B cell (primary cell): Measurements from ENCODE around the gene LRRC7. TPM values are rescaled to one million over a fixed set of nuclear protein-coding genes. Genes with fewer than 3 reads are reported as not detected.

Experiments used
- ATAC-seq: fragments of 200-7000 bp; cut with Tn5 transposase; one replicate; pipeline ENCODE4 v1.10.0; 2021; ENCODE audit warnings: low read depth, mild to moderate bottlenecking, moderate number of reproducible peaks, moderate library complexity
- CTCF ChIA-PET: fragments of 350-600 bp; sonication (Branson Sonifier 250); formaldehyde crosslinking; loops from one replicate; lab custom pipeline; 2021; ENCODE audit warnings: antibody characterized with exemption, inconsistent platforms; lab: Charles Lee
- POLR2A ChIA-PET: fragments of 350-600 bp; sonication (Branson Sonifier 250); formaldehyde crosslinking; loops from one replicate; lab custom pipeline; 2021; ENCODE audit warnings: antibody characterized with exemption; lab: Charles Lee
- DNase-seq: peaks from one replicate; pipeline ENCODE4 v3.0.0; 2013
- H2AFZ ChIP-seq: 2 replicates; pipeline ENCODE4 v1.6.1; 2012; ENCODE audit warnings: mild to moderate bottlenecking, low read depth, low read length; ENCODE audit not compliant: insufficient read depth, poor library complexity, severe bottlenecking
- H3K27ac ChIP-seq, 2 donors: 1 replicate in 1 of 2; 2 replicates in 1 of 2; pipeline ENCODE4 v1.5.1; 2012 to 2013; ENCODE audit warnings: low read length in 2 of 2, mild to moderate bottlenecking in 2 of 2, moderate library complexity in 1 of 2
- H3K27me3 ChIP-seq, 4 experiments: fragments of 200-600 bp in 1 of 4; sonication (generic) in 1 of 4; replicated peaks in 1 of 4; 1 replicate in 2 of 4; 2 replicates in 2 of 4; pipeline versions ENCODE4 v1.6.1 to v1.7.0; 2013 to 2016; ENCODE audit warnings: low read length in 3 of 4, mild to moderate bottlenecking in 2 of 4, mixed read lengths in 1 of 4, moderate library complexity in 1 of 4; ENCODE audit not compliant: insufficient read depth in 4 of 4, control insufficient read depth in 3 of 4; ENCODE audit errors: control extremely low read depth in 1 of 4
- H3K36me3 ChIP-seq, 2 experiments: replicated peaks in 1 of 2; 1 replicate in 1 of 2; 2 replicates in 1 of 2; pipeline versions ENCODE4 v1.6.1 to v1.7.1; 2013; ENCODE audit warnings: low read length in 1 of 2; ENCODE audit not compliant: insufficient read depth in 2 of 2, control insufficient read depth in 1 of 2; ENCODE audit errors: control extremely low read depth in 1 of 2, extremely low read depth in 1 of 2
- H3K4me1 ChIP-seq, 2 donors: fragments of 200-600 bp in 1 of 2; sonication (generic) in 1 of 2; 1 replicate in 1 of 2; 2 replicates in 1 of 2; pipeline versions ENCODE4 v1.5.1 to v1.6.1; 2013 to 2017; ENCODE audit warnings: low read length in 2 of 2; ENCODE audit not compliant: control insufficient read depth in 2 of 2, insufficient read depth in 2 of 2
- H3K4me2 ChIP-seq: replicated peaks from 2 replicates; pipeline ENCODE3; 2012; ENCODE audit warnings: mild to moderate bottlenecking, low read depth, low read length; ENCODE audit not compliant: poor library complexity, severe bottlenecking
- H3K4me3 ChIP-seq, 5 experiments: fragments of 200-600 bp in 1 of 5; sonication (generic) in 1 of 5; 1 replicate in 3 of 5; 2 replicates in 2 of 5; pipeline versions ENCODE4 v1.5.1 to v1.7.0; 2011 to 2016; ENCODE audit warnings: low read length in 4 of 5, mild to moderate bottlenecking in 4 of 5, low read depth in 2 of 5, control low read depth in 1 of 5, moderate library complexity in 1 of 5; ENCODE audit not compliant: insufficient read depth in 1 of 5; ENCODE audit errors: control extremely low read depth in 1 of 5, extremely low read depth in 1 of 5
- H3K79me2 ChIP-seq: fragments of 200-600 bp; sonication (generic); one replicate; pipeline ENCODE4 v1.6.0; 2016; ENCODE audit warnings: low read length; ENCODE audit not compliant: control insufficient read depth, insufficient read depth
- H3K9ac ChIP-seq: fragments of 200-600 bp; sonication (generic); 2 replicates; pipeline ENCODE4 v1.6.1; 2017; ENCODE audit warnings: mild to moderate bottlenecking, low read length, moderate library complexity
- H3K9me3 ChIP-seq, 3 donors: one replicate each; pipeline versions ENCODE4 v1.6.1 to v1.7.1; 2013; ENCODE audit warnings: low read length in 2 of 3; ENCODE audit not compliant: control insufficient read depth in 2 of 3, insufficient read depth in 1 of 3; ENCODE audit errors: control extremely low read depth in 1 of 3
- H4K20me1 ChIP-seq: 2 replicates; pipeline ENCODE4 v1.6.0; 2012; ENCODE audit warnings: mild to moderate bottlenecking, low read length; ENCODE audit not compliant: insufficient read depth, control insufficient read depth, poor library complexity, severe bottlenecking
- H3K27ac Mint-ChIP-seq: one replicate; pipeline ENCODE4 v1.8.0; 2021; ENCODE audit warnings: mixed read lengths
- H3K27me3 Mint-ChIP-seq: one replicate; pipeline ENCODE4 v1.8.0; 2021; ENCODE audit warnings: mixed read lengths
- H3K4me1 Mint-ChIP-seq: one replicate; pipeline ENCODE4 v1.8.0; 2021; ENCODE audit warnings: mixed read lengths
- H3K4me3 Mint-ChIP-seq: one replicate; pipeline ENCODE4 v1.8.0; 2021; ENCODE audit warnings: mixed read lengths
- H3K9me3 Mint-ChIP-seq: one replicate; pipeline ENCODE4 v1.8.0; 2022; ENCODE audit warnings: mixed read lengths; ENCODE audit not compliant: insufficient read depth
- CTCF ChIP-seq: fragments of 200-600 bp; IDR thresholded peaks from one replicate; pipeline ENCODE4 v1.8.0; 2022; ENCODE audit warnings: antibody characterized with exemption, mild to moderate bottlenecking
- EZH2 ChIP-seq: IDR thresholded peaks from 2 replicates; pipeline ENCODE4 v1.6.1; 2012; ENCODE audit warnings: borderline replicate concordance, low read depth, mild to moderate bottlenecking, moderate library complexity, low read length; ENCODE audit not compliant: insufficient read depth, poor library complexity, severe bottlenecking
- WGBS: methylation state at CpG from one replicate; pipeline ENCODE4 v1.1.5; 2013; ENCODE audit warnings: missing lambda C conversion rate; ENCODE audit not compliant: insufficient coverage; 5-methylcytosine and 5-hydroxymethylcytosine counted together
- intact Hi-C: fragments of 100-400 bp; cut with micrococcal nuclease; formaldehyde crosslinking; loops from one replicate; pipeline ENCODE4 v1.10.0; 2022
- polyA plus RNA-seq: library from polyadenylated mRNA; depleted of rRNA; stranded (reverse); fragments of >200 nt; gene quantifications from 2 replicates; pipeline ENCODE4 v1.2.3, GENCODE V29; 2012
- total RNA-seq, 2 donors: library from RNA; stranded (reverse); fragments of 120-200 nt in 1 of 2; gene quantifications; 1 replicate in 1 of 2; 2 replicates in 1 of 2; pipeline versions ENCODE4 v1.2.3 to v1.2.4, GENCODE V29; 2013 to 2022

Gene LRRC7
- total and polyA plus RNA-seq, 2 donors (not counting 1 experiment from before 2014, with no cell fraction given): not detected

DNA sequence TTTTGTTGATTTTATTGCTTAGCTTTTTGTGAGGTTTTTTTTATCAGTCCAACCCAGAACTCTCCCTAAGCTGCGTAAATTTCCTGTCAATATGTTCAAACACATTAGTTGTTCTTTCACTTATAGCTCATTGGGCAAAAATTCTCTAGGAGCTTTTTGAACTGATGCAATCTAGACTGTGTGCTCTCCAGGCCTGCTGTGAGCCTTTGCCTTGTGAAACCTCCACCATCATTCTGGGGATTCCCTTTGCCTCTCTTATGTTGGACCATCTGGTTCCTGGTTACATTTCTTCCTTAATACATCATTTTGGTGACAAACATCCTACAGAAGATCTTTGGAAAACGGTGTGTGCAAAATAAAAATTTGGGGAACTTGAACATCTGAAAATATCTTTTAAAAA is 247.2 kb downstream of the LRRC7 start:
- POLR2A ChIA-PET: no interaction called here

DNA sequence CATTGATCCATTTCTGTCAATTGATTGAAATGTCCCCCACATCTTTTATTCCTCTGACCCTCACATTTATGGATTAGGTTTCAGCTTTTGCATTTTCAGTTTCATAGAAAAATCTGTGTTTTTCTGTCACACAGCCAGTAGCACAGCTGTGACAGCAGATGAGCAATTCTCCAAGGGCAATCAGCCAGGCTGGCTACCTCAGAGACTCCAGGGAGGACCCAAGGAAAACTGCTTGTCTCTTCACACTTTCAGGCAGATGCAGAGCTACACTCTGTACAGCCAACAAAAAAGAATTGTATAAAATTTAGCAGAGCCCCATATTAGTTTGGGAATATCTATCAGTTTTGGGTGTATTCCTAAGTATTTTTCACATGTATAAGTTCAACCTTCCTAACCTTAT is 257.2 kb downstream of the LRRC7 start:
- Histone ChIP-seq H3K4me1 (no peaks in the 10 kb centered on the region), H3K36me3 (no peaks in the 10 kb centered on the region), H3K79me2 (no peaks in the 10 kb centered on the region), H3K27me3 (no peaks in the 10 kb centered on the region), H3K4me2 (no peak overlapping the region), H3K27ac (no peak overlapping the region), H3K4me3 (no peak overlapping the region), H4K20me1 (no peaks in the 10 kb centered on the region), H2AFZ (no peak overlapping the region), H3K9me3 (no peaks in the 10 kb centered on the region), H3K9ac (no peak overlapping the region)
- Mint-ChIP-seq H3K27ac (no peak overlapping the region), H3K9me3 (no peaks in the 10 kb centered on the region), H3K4me1 (no peaks in the 10 kb centered on the region), H3K4me3 (no peak overlapping the region), H3K27me3 (no peaks in the 10 kb centered on the region)
- DNase-seq: no peak
- CTCF ChIA-PET: no interaction called here
- TF ChIP-seq CTCF: no peak
- no peak for TF ChIP-seq EZH2
- POLR2A ChIA-PET: no interaction called here
- ATAC-seq: no peak
- intact Hi-C loops: no loop called here

More for the DNA sequence above, 247.2 kb downstream of the LRRC7 start:
- DNase-seq (no peak), ATAC-seq (no peak)
- Histone ChIP-seq H3K4me3 (no peak overlapping the region), H3K9me3 (no peaks in the 10 kb centered on the region), H2AFZ (no peak overlapping the region), H3K36me3 (no peaks in the 10 kb centered on the region), H3K27ac (no peak overlapping the region), H3K4me1 (no peaks in the 10 kb centered on the region), H3K9ac (no peak overlapping the region), H3K4me2 (no peak overlapping the region), H4K20me1 (no peaks in the 10 kb centered on the region), H3K27me3 (no peaks in the 10 kb centered on the region), H3K79me2 (no peaks in the 10 kb centered on the region)
- no peak overlapping the region for H3K4me3 Mint-ChIP-seq
- no peaks in the 10 kb centered on the region for H3K9me3 Mint-ChIP-seq
- no peaks in the 10 kb centered on the region for H3K4me1 Mint-ChIP-seq
- no peaks in the 10 kb centered on the region for H3K27me3 Mint-ChIP-seq
- no CpG with 5 or more reads among the region's 2 CpGs for WGBS
- CTCF ChIA-PET: no interaction called here
- intact Hi-C loops: no loop called here
- TF ChIP-seq CTCF (no peak), EZH2 (no peak)
- H3K27ac Mint-ChIP-seq: no peak overlapping the region
